Embryonic facial prominence (tissue), 1 donor: ENCODE results near the gene CENPM.

Experiments used
- DNase-seq: peaks from one replicate; pipeline ENCODE4 v3.0.0-alpha.2; 2016; ENCODE audit errors: extremely low spot score

The CENPM gene

DNA sequence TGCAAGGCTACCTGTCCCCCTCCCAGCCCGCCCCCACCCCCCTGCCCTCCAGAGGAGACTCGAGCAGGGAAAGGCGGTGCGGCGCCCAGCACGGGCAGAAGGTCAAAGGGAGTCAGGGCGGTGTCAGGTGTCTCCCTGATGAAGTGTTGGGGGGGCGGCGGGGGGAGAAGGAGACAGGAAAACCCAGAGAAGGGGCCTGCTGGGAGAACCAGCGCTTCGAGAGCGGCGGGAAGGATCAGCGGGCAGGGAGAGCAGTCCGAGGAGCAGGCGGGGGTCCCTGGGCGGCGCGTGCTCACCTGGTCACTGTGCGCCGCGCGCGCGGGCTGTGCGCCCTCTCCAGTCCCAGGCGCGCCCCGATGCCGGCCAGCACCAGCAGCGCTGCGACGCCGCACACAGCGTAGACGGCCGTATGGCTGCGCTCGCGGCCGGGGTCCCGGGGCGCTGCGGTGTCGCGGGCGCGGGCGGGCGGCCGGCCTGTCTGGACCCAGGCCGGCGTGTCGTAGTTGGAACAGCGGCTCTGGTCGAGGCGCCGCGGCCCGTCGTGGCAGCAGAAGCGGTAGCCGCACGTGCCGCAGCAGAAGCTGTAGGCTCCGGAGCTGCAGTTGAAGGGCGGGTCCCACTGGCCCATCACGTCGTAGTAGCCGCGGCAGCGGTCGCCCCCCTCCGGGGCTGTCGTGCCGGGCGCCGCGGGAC lies 33.0 kb downstream of the CENPM start:
- DNase-seq: no peak

DNA sequence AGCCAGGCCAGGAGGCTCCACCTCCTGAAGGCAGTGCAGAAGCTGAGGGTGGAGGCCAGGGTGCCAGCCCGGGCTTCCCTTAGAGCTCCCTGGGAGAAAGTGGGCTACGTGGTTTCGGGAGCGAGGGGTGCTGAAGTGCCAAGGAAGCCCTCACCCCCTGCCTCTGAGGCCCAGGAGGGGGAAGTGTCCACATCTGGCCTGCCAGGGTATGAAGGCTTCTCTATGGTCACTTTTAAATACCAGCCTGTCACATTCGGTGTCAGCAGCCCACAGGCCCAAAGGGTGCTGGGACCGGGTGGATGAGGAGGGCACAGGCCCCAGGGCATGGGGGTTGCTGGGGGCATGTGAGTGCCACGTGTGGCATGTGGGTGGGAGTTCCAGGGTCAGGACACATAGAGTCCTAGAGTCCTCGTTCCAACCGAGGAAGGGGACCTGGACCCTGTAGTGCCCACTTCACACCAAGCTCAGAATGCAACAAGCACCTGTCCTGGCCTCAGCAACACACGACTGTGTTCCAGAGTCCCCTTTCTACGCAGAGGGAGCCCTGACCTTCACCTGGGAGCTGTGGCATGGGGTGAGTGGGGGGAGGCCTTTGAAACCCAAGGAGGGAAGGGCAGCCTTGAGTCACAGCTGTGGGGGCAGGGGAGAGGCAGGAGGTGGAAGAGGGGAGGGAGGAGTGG lies 33.8 kb downstream of the CENPM start:
- DNase-seq: no peak

DNA sequence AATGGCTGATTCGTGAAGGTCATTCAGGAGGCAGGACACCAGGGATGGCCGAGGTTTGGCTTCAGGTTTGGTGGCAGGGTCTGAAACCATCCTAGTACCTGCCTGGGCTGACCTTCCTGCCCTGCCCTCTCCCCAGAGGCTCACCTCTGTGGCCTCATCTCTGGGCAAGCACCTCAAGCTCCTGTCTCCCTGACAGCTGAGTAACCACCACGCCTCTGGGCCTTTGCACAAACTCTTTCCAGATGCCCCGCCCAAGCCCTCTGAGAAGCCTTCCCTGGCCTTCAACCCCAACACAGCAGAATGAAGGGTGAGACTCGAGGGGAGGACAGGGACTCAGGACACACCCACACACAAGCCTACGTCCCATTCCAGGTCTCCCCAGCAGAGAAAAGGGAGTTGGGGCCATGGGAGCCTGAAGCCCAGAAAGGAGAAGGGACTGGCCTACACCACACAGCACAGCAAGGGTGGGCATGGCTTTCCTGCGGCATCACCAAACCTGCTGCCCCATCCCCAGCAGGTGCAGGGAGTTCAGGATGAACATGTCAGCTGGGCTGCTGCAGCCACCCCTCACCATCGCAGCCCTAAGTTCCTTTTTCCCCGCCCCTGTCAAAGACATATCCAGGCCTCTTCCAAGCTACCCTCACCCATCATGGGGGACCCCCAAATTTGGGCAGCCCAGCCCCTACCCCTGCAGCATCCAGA lies 34.5 kb downstream of the CENPM start:
- no peak for DNase-seq

DNA sequence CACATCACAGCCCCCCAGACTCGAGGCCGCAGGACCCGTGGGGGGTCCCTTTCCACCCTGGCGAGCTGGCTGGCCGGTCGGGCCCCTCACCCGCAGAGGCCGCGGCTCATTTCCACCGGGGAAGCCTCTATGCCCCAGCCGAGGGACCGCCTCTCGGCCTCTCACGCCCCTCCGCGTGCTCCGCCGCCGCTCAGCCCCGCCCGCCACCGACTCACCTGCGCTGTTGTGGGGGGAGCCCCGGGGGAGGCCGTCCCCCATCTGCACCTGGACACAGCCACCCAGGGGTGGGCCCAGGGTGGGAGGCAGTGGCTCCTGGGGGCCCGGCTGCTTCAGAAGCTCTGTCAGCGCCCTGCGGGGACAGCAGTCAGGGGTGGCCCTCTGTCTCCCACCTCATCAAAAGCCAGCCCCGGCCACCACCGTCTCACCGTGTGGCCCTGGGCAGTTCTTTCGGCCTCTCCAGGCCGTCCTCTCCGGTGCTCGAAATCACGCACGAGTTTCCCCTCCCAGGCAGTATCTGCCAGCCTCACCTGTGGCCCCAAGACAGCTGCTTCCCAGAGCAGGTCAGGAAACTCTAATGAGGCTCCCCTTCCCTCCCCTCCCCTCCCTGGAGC lies 35.8 kb downstream of the CENPM start:
- DNase-seq: no peak

DNA sequence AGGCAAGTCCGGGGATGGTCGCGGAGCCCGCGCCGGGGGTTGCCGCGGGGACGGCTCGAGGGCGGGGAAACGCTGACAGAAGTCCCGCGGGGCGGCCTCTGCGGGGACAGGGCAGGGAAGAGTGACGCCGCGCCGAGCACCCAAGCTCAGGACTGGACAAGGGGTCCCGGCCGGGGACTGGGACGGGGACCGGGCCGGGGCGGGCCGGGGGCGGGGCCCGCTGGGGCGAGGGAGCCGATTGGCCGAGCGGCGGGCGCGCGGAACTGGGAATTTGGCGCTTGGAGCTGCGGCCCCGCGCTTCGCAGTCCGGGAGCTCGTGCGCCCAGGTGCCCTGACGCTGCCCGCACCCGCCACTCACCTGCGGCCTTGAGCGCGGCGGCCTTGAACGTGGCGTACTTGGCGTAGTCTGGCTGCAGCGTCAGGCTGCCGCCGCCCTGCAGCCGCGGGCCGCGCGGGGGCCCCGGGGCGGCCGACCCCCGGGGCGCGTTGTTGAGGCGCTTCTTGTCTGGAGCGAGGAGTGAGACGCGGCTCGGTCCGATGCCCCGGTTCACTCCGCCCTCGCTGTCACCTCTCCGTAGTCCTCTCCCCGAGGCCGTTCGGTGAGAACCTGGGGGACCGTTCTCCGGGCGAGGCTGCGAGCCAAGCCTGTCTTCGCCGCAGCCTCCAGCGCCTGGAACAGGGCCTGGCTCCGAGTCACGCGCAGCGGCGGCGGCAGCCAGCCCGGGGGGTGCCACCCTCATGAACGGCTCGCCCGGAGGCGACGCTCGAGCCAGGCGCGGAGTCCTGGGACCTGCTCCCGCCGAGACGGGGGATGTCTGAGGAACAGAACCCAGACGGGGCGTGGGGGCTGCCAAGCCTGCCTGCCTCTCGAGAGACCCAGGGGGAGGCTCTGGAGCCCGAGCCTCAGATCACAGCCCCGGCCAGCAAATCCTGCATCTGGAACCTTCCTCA lies 36.6 kb downstream of the CENPM start:
- DNase-seq: no peak

DNA sequence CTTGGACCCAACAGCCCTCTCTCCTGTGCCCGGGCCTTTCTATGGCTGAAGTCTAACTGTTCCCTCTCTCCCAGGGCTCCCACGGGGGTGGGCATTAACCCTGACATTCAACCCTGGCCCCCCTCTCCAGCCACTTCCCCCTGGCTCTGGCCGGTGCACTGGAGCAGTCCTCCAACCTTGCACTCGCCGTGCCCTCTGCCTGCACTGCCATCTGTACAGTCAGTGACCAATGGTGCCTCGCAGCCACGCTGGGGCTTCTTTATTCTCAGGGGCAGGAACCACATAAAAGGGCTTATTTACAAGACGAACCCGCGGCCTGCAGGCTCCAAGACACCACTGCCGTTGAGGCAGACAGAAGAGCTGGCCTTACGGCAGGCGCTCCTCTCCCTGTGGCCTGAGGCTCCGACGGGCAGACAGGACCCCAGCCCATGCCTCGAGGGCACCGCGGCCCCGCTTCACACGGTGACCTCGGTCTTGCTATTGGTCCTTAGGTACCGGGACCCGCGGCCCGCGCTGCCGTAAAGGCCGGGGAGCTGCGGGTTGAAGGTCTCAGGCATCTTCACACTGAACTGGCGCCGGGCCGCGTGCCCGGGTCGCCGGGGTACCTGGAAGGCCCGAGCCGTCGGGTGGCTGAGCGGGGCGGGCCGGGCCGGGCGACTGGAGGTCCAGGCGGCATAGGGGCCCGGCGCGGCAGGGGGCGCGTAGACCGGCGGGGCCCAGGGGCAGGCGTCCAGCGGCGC lies 37.5 kb downstream of the CENPM start:
- no peak for DNase-seq

DNA sequence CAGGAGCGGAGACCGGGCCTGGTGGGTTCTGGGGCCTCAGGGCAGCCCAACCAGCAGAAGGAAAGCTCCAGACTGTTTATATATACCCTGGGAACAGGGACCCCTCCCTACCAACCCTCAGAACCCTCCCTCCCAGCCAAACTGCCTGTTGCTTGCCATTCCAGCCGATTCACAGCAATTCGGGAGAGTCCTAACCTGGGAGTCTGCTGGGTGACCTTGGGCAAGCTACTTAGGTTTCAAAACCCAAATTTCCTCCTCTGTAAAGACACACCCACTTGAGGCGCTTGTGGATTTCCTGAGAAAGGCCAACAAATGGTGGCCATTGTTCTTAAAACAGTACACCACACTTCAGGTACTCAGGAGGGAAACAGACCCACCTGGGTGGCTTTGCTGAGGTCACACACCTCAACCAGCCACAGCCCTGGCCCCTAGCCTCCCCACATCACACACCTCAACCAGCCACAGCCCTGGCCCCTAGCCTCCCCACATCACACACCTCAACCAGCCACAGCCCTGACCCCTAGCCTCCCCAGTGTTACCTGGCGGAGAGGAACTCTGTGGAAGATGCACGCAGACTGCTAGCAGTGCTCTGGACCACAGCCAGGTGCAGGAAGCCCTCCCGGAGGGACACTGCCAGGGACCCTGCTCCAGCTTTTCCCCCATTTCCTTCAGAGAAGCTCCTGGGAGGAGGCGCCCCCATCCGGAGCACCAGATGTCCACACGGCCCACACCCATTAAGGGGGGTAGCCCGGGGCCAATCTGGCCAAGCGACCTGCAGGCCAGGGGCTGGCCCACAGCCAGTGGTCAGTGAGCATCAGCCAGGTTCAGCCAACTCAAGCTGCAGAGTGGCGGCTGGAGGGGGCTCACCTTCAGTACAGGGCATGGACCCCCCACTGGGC lies 38.3 kb downstream of the CENPM start:
- no peak for DNase-seq

DNA sequence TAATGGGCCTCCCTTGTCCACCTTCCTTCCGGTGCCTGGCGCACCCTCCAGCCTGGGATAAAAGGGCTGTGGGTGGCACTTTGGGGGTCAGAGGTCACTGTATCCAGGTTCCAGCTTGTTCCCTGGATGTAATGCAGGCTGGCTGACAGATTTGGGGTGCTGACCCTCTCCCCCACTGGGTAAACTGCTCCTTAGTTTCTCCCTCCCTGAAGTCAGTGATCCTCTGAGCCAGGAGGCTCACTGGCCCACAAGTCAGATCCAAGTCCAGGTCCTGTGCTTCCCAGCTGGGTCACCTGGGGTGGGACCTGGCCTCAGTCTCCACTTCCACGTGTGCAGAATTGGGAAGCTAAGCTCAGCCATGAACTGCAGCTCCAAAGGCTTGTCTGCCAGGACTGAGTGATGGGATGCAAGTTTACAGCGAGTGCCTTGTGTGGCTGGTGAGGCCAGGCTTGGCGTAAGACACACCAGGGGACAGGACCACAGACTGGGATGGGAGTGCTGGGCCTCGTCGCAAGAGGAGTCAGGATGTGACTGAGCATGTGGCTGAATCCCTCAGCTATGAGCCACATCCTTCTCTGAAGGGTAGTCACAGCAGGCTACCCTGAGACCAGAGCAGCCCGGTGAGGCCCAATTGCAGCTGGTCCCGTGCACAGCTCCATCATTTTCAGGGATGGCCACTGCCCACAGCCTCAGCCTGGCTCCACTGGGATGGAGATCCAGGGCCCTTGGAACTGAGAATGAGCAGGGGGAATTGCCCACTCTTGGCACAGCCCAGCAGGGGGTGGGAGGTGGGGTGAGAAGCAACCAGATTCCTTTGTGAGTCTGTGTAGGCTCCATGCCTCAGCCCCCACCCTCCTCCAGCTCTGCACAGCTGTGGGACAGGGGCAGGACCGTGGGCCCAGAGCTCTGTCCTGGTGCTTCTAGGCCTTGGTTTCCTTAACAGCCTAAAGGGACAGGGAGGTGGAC lies 39.2 kb downstream of the CENPM start:
- no peak for DNase-seq

DNA sequence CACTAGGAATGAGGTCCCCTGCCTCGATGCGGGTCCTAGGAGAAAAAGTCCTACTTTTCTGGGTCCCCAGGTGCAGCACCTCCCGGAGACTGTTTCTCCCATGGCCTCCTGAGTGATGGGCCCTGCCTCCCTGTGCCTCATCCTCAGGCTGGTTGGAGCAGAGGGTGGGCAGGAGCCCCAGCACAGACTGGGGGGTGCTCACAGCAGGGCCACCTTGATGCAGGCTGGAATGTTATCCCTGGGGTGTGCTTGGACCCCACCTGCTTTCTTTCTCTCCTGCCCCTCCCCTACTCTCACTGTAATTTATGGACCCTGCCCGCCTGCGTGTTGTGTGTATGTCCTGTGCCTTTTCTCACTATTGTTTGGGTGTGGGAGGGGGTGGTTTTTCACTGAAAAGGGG lies 40.1 kb downstream of the CENPM start:
- no peak for DNase-seq

DNA sequence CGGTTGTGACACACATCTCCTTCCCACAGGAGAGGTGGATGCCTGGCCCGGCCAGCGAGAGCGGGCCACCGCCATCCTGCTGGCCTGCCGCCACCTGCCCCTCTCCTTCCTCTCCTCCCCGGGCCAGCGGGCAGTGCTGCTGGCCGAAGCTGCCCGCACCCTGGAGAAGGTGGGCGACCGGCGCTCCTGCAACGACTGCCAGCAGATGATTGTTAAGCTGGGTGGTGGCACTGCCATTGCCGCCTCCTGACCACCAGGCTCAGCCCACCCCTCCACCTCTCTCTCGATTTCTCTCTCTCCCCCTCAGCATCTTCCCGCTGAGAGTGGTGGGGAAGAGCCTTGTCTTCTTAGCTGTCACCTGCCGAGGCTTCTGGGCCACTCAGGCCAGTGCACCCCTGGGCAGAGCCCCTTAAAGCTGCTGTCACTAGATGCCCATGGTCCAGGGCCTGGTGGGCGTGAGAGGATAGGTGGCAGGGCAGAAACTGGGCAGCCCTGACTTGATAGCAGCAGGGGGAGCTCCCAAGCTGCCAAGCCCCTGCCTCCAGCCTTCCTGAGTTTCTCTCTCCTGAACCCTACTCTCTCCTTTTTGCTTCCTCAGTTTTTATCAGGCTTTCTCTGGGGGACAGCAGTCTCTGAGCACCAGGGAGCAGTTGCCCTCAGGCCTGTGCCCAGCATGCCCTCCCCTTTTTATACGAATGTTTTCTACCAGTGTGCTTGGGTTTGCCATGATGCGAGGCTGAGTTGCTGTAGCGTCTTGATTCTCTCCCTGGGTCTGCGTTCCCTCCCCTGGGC lies 41.3 kb downstream of the CENPM start:
- no peak for DNase-seq

DNA sequence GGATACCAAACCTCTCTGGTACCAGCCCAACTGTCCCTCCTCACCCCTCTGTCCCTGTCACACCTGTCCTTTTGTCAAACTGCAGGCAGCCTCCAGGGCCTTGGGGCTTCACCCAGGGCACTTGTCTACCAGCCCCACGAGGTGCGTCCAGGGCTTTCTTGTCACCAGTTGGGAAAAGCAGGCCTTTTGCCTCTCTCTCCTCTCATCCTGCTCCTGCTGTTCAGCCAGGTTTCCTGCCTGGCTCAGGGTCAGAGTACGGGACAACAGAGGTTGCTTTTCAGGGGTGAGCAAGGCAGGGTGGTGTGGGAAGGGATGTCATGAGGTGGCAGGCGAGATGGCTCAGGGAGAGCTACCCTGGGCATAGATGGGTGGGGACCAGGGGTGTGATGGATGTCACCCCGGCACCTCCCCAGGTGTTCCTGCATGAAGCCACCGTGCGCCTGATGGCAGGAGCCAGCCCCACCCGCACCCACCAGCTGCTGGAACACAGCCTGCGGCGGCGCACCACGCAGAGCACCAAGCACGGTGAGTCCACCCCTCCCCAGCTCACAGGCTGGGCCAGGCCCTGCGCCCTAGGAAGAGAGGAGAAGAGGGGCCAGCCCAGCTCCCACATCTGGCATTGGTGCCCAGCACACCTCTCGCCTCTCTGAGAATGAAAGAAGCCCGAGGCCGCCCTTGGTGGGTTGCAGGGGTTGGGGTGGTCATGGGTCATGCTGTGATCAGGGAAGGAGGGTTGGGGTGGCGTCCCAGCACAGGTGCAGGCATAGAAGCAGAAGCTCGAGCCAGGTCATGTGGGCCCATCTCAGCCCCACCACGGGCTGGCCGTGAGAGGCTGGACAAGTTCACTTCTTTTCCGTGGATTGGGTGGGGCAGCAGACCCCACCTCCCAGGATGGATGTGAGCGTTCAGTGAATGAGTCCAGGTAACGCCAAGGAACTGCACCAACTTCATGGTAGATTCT lies 42.2 kb downstream of the CENPM start:
- no peak for DNase-seq

DNA sequence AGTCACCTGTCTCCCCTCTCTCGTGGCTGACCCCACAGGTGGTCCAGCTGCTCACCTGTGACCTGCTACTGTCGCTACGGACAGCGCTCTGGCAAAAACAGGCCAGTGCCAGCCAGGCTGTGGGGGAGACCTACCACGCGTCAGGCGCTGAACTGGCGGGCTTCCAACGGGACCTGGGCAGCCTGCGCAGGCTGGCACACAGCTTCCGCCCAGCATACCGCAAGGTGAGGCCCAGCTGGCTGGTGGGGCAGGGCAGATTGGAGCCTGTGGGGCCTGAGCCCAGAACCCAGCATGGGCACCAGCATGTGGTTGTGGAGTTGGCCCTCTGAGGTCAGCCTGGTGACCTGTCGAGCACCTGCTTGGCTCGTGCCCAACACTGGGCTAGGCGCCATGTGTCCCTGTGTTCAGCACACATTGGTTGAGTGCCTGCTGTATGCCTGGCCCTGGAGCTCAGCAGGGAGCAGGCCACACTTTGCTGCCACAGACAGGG lies 44.0 kb downstream of the CENPM start:
- no peak for DNase-seq

DNA sequence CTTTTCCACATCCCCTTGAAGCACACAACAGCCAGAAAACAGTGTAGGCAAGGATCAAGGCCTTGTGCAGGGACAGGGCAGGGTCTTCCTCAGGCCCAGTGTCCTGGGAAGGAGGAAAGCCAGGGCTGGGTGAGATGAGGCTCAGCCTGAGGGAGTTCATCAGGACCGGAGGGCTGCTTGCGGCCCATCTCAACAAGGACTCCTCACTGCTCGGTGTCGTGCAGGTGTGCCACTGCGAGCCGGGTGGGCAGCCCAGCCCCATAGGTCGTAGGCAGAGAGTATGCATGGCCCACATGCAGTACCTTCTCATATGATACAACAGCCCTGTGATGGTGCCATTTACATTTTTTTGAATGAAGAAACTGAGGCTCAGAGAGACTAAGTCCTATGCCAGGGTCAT lies 44.9 kb downstream of the CENPM start:
- DNase-seq: no peak

DNA sequence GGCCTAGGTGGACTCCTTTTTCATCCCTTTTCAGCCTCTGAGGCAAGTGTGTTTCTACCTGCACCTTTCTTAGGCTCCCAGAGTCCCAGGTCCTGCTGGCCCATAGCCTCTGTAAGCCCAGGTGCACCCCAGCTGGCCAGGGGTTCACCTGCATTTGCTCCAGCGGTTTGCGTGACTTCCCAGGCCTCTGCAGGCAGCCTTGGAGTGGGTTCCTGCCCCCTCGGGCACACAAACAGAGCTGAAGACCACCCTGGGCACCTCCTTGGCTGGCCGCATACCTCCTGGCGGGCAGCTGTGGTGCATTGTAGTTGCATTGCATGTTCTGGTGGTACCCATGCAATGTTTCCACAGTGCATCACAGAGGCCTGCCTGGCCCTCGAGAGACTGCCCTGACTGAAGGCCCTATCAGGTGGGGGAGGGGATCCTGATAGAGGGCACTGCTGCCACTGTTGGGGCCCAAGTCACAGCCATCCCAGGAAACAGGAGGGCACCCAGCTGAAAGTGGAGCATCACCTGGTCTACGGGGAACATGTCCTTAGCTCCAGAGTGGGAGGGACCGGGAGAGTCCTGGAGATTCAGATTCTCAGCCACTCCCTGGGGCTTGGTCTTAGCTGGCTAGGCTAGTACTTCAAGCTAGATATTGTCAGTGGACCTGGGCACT lies 46.2 kb downstream of the CENPM start:
- DNase-seq: no peak

DNA sequence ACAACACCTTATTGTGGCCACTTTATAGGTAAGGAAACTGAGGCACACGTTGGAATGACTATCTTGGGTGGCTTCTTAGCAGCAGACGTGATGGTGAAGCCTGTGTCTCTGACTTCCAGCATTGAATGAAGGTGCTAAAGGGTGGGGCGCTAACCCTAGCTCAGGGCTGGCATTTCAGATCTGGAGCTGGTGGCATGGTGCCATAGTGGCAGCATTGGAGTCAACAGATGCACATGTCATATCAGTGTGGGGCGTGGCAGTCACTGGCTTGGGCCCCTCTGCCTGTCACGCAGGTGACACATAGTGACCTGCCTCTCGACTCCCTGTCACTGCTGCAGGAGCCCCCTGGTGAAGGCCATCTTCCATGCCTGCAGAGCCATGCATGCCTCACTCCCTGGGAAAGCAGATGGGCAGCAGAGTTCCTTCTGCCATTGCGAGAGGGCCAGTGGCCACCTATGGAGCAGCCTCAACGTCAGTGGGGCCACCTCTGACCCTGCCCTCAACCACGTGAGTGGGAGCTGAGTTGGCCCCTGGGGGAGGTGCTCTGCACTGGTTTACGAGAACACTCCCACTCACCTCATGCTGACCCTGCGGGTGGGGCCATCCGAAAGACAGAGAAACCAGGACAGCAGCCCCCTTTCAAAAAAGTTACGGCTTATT lies 46.8 kb downstream of the CENPM start:
- no peak for DNase-seq
